Measurements from ENCODE around the gene TRAF3IP1.
"Not testable (repeated sequence)": the region's sequence is repeated elsewhere in the genome, so short reads cannot be mapped to it uniquely, and the experiment has no call there.

TRAF3IP1 gene

GRCh38 chr2:238431456-238431855, 111.1 kb downstream of the TRAF3IP1 start:
- no peak for DNase-seq

- DNase-seq = no peak
Observed at GRCh38 chr2:238433300-238433915, 113.1 kb downstream of the TRAF3IP1 start.

- no peak for DNase-seq
Observed at GRCh38 chr2:238433941-238434845, 113.9 kb downstream of the TRAF3IP1 start.

GRCh38 chr2:238434846-238435751, 114.8 kb downstream of the TRAF3IP1 start:
- no peak for DNase-seq

- DNase-seq = no peak
Observed at GRCh38 chr2:238435752-238436096, 115.4 kb downstream of the TRAF3IP1 start.

GRCh38 chr2:238438856-238439849, 118.8 kb downstream of the TRAF3IP1 start:
- no peak for DNase-seq

- no peak for DNase-seq
Observed at GRCh38 chr2:238439917-238440316, 119.6 kb downstream of the TRAF3IP1 start.

GRCh38 chr2:238440331-238440730, 120.0 kb downstream of the TRAF3IP1 start:
- DNase-seq = no peak

GRCh38 chr2:238440767-238441166, 120.4 kb downstream of the TRAF3IP1 start:
- DNase-seq = no peak

GRCh38 chr2:238441262-238442114, 121.2 kb downstream of the TRAF3IP1 start:
- no peak for DNase-seq

GRCh38 chr2:238442257-238442656, 121.9 kb downstream of the TRAF3IP1 start:
- DNase-seq = not testable (repeated sequence)

- DNase-seq = no peak
Observed at GRCh38 chr2:238444242-238444641, 123.9 kb downstream of the TRAF3IP1 start.

GRCh38 chr2:238445409-238446190, 125.3 kb downstream of the TRAF3IP1 start:
- DNase-seq = no peak

GRCh38 chr2:238446371-238446770, 126.1 kb downstream of the TRAF3IP1 start:
- no peak for DNase-seq

GRCh38 chr2:238448031-238448955, 128.0 kb downstream of the TRAF3IP1 start:
- DNase-seq = no peak

GRCh38 chr2:238449241-238449640, 128.9 kb downstream of the TRAF3IP1 start:
- DNase-seq = no peak

- no peak for DNase-seq
Observed at GRCh38 chr2:238449909-238450417, 129.6 kb downstream of the TRAF3IP1 start.

- DNase-seq = no peak
Observed at GRCh38 chr2:238450440-238450861, 130.1 kb downstream of the TRAF3IP1 start.

Data from NCI-H1694 treated with DMSO at 0.1 percent for 48 hours (cell line).